Midbrain (tissue), 1 donor: ENCODE data around the gene ITGA4.
A peak's percentile ranks its signal among the peaks of the same experiment; 100 is the strongest.

Experiments
- DNase-seq: peaks from one replicate; lab custom pipeline; 2025; lab: John Stamatoyannopoulos, UW

ITGA4 gene

DNA sequence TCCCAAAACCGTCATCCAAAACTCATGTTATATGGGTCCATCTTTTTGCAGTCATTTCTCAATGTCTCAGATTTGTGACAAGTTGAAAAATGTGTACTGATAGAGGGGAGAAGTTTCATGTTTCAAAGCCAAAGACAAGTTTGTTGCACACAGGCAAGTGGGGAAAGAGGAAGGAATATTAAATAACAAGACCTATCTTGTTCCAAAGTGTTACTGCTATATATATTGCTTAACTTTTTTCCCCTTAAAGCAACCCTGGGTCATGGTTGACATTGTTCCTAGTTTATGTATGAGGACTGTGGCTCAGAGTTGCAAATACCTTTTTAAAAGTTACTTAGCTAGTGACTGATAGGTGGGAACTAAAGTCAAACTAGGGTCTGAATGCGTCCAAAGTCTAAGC, 1.7 kb downstream of the ITGA4 start:
- no peak for DNase-seq

DNA sequence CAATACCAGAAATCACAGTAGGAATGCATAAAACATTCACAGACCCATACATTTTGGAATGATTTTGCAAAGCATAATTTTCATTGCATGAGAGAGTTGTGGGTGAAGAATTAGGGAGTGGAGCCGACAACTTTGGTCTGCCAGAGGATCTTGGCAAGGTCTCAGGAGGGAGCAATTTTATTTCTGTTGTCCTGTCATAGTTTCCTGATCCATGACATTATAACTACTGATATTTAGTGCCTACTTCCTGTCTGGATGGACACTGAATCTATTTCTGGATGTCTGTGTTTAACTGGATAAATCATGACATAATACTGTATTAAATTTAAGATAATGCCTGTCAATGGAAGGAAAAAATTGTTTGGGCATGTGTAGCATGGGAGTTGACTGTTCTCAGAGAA, 2.4 kb downstream of the ITGA4 start:
- no peak for DNase-seq

DNA sequence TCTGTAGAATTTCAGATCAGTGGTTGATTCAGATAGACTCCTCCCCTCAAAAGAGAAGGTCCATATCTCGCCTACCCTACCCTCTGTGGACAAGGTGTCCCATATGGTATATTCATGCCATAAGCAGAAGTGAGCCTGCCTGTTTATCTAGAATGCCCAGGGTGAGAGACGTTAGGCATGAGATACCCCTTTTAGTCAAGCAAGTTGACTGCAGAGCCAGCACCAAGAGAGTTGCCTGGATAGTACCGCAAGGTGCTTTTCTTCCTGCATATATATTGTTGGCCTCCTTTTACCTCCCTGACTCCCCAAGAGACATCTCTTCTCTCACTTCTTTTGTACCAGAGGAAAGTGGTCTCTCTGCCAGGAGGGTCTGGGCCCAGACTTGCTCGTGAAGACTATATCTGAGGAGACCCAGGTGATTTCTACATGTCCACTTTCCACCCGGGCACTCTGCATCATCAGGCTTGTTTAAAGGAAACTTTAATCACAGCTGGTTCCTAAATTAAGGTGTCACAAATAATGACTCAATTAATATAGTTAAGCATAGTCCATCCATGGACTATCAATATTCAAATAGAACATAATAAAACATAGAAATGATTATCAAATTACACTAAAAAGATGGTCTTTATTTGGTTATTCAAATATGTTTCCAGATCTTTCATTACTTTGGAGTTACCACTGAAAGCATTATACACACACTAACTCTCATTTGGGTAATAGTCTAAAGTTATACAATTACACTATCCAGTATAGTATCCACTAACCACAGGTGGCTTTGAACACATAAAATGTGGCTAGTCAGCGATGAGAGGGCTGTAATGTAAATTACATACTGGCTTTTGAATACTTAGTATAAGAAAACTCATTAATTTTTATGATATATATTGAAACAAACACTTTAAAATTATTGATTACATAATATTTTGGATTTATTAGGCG, 4.1 kb downstream of the ITGA4 start:
- DNase-seq = no peak

DNA sequence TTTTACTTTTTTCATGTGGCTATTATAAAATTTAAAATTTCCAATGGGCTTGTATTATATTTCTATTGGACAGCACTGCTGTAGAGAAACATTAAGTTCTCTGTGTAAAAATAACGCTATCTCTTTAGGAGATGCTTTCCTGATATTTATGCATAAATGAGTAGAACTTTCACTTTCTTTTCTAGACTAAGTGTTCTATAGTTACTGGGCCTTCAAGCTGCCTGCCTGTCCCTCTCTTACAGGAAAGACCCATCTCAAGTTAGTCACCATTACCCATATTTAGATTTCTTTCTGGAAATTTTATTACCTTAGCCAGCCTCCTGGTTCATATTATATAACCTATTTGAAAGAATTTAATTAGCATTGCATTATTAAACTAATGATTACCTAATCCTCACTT, 4.8 kb downstream of the ITGA4 start:
- DNase-seq = no peak

DNA sequence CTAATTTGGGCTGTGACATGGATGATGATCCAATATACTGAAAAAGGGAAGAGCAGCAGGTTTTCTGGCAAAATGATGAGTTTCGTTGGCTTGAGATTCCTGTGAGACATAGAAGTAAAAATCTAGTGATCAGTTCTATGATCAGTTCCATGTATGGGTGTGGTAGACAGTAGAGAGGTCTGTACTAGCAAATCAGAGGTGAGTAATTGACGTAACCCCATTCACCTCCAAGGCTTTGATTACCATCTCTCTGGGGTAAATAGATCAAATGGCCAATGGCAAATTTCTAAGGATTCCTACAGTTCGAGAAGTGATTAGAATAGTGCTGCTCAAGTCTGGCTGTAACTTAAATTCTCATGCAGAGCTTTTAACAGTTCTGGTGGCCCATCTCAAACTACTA, 6.4 kb downstream of the ITGA4 start:
- DNase-seq = no peak

DNA sequence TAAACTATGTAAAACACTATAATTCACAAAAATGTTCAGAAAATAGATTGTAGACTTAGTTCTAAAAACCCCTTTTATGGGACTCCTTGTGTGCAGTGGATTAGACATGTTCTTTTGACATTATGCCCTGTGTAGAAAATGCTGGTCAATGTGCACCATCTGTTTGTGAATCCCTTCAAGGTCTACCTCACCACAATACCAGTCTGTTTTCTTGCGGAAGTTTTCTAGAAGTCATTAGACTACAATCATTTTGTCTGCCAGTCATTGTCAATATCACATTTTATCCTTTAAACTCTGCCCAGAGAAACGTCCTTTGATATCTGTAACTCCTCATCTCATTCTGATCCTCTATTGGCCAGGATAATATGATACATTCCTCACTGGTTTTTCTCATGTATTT, 7.8 kb downstream of the ITGA4 start:
- no peak for DNase-seq

DNA sequence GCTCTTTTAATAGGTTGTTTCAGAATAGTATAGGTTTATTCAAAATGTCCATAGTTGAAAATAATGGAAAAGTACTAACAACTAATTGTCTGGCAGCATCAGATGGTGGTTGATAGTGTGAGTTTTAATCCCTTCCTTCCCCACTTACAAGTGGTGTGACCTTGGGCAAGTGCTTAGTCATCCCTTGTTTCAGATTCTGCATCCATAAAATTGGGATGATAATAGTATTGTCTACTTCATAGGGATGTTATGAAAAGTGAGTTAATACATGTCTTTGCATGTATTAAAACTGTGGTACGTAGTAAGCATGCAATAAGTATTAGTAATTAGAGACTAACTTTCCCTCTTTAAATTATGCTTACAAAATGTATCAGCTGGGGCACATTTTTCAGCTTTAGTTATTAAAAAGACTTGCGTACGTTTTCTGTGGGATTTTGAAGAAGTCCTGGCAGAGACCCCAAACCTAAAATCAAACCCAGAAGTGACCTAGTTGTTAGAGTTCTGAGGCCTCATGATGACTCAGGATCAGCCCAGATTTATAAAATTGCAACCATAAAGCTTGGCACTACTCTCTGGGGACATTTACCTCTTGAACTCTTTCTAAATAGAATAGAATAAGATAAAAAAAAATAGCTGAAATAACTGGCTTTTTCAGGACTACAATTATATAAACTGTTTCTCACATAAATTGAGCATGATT, 8.6 kb downstream of the ITGA4 start:
- DNase-seq = no peak

DNA sequence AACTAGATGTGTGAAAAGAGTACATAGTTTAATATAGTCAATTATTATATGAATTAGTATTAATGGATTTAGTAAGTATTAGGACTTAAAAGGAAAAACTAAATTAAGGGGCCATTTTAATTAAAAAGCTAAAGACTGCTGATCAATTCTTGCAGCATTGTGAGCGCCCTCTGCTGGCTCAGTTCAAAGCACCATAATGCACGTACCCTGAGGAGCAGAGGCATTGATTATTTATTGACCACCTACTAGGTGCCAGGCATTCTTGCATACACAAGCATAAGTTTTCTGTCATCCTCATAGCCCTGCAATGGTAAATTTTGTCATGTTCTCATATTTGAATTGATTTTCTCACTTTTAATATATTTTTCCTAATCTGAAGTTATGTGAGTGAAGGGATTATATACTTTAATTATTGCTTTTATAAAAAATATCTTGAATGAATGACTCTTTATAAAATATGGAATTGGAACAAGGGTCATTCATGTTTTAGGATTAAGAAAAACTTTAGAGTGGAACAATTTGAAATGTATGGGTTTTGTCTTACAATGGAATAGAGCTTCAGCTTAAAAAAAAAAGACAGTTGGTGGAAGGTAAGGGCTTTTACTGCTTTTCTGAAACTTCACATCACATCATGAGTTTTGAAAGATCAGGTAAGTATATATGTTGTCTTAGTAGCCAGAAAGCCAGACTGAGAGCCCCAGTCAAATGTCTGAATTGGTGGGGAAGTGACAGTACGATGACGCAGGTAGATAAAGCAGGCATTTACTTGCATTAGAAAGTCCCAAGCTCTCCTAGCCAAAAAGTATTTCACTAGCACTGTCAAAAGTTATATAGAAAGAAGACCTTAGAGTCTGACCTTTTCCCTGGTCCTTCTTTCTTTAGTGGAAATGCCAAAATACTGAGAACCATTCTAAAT, 9.7 kb downstream of the ITGA4 start:
- peak; percentile 11 for DNase-seq

GRCh38 chr2:181467966-181468707, 11.0 kb downstream of the ITGA4 start:
- DNase-seq = no peak

- no peak for DNase-seq
Measured at GRCh38 chr2:181468811-181469210, 11.6 kb downstream of the ITGA4 start.

DNA sequence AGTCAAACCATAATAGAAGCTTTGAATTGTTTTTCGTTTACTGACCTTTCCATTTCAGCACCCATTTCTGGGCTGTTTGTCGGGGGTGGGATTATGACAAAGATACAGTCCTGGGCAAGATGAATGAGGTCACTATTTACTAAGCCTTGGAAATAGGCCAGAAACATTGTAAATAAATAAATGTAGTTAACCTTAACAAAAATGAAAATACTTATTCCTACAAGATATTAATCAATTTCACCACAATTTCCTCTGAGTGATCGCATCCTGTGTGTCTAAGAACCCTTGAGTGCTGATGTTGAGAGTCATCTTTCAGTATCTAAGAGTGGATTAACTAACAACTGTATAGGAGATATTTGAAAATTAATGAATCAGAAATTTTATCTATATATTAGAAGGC, 14.0 kb downstream of the ITGA4 start:
- DNase-seq = no peak

DNA sequence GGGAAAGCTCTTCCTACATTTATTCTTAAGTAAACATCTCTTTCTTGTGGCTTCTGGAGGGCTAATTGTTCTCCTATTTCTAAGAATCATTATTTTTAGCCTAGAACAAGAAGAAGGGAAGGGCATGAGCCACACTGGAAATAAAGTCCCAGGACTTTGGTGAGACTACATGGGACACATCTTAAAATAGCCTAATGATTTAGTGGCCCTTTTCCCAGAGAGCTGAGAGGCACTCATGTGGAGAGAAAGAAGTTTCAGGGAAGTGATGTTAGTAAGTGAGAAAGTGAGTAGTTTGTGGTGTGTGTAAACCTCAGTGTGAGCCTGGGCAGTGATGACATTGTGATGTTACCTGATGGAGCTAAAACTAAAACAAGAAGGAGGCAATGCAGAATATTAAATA, 14.6 kb downstream of the ITGA4 start:
- no peak for DNase-seq

DNA sequence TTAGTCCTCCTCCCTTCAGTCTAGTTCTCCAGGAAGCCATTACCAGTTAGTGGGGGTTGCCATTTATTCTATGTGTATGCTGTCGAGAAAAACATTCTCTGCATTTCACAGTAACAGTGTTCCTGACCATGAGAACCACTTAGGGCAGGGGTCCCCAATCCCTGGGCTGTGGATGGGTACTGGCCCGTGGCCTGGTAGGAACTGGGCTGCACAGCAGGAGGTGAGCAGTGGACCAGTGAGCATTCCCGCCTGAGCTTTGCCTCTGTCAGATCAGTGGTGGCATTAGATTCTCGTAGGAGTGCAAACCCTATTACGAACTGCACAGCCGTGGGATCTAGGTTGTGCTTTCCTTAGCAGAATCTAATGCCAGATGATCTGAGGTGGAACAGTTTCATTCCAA, 15.8 kb downstream of the ITGA4 start:
- no peak for DNase-seq

GRCh38 chr2:181474222-181474881, 17.2 kb downstream of the ITGA4 start:
- no peak for DNase-seq

- no peak for DNase-seq
Measured at GRCh38 chr2:181483211-181483610, 26.0 kb downstream of the ITGA4 start.

DNA sequence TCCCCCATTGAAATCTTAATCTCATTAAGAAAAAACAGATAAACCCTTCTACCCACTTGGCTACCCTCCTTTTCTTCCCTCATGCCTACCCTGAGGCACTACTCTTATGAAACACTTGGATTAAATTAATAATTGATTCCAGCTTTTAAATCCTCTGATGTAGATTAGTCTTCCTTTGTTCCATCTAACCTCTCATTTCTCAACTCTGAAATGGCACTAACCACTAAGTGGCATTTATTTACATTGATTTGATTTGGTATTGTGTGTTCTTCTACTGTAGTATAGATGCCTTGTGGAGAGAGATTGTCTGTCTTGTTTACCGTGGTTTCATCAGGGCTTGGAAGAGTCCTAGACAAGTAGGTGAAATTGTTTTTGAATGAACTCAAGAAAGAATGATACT, 26.7 kb downstream of the ITGA4 start:
- DNase-seq = no peak

- DNase-seq = no peak
Measured at GRCh38 chr2:181484851-181485637, 27.9 kb downstream of the ITGA4 start.

GRCh38 chr2:181485638-181485946, 28.4 kb downstream of the ITGA4 start:
- DNase-seq = no peak

DNA sequence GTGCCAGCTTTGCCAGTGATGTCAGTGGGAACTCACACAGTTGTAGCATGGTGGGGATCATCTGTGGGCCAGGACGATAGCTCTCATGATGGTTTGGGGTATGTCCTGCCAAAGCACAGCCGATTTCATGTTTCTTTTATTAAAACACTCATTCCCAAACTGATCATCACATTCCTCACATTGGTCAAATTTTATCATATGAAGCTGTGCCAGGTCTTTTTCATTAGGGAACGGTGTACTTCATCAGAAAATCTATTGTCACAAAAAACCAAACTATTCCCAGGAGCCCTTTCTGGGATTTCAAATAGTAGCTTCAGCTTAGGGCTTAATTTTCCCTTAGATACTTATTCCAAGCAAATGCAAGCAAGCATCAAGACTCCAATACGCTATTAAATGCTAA, 42.0 kb downstream of the ITGA4 start:
- no peak for DNase-seq

DNA sequence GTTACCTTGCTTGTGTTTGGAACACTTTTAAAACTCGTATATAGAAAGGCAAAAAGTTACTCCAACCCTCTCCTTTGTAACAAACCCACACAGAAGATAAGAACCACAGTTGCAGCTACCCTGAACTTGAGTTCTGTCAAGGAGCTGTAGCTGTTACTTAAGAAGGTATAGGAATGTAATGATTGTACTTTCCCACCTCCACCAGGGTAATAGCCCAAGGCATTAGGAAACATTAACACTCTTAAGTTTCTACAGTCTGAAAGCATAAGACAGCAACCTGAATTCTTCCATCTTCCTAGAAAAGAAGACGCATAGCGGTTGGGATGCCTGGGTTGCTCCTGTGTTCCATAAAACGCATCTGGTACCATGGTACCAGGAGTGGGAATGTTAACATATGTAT, 43.0 kb downstream of the ITGA4 start:
- no peak for DNase-seq
